Caco-2 (cell line): ENCODE results near the gene CFAP45. TPM values are rescaled to one million over a fixed set of nuclear protein-coding genes. Genes with fewer than 3 reads are reported as not detected.

ENCODE experiments used
- BruUV-seq: library from RNA; stranded (reverse); fragments of 400-500 nt; replicated peaks from 2 replicates; lab custom pipeline; 2021; lab: Mats Ljungman, UMichigan
- CTCF ChIA-PET: fragments of 300-600 bp; sonication (Branson Sonifier 250); formaldehyde crosslinking; loops from one replicate; lab custom pipeline; 2022; ENCODE audit warnings: antibody characterized with exemption; lab: Charles Lee
- POLR2A ChIA-PET: fragments of 300-600 bp; sonication (Branson Sonifier 250); formaldehyde crosslinking; loops from one replicate; lab custom pipeline; 2022; ENCODE audit warnings: antibody characterized with exemption; lab: Charles Lee
- DNase-seq, 2 experiments: peaks; one replicate each; pipeline versions ENCODE4 v3.0.0 to v3.0.0-alpha.2; 2020 to 2022
- H3K27me3 ChIP-seq: replicated peaks from 2 replicates; pipeline ENCODE4 v1.6.0; 2011; ENCODE audit warnings: low read length; ENCODE audit not compliant: control insufficient read depth, insufficient read depth
- H3K36me3 ChIP-seq: 2 replicates; pipeline ENCODE4 v1.5.1; 2011; ENCODE audit warnings: low read length; ENCODE audit not compliant: control insufficient read depth, insufficient read depth
- H3K4me1 ChIP-seq: fragments of 250-450 bp; sonication (Bioruptor Pico); 2 replicates; pipeline ENCODE4 v1.5.1; 2020; ENCODE audit warnings: mild to moderate bottlenecking
- H3K4me3 ChIP-seq: 2 replicates; pipeline ENCODE4 v1.5.1; 2011; ENCODE audit warnings: low read depth, mild to moderate bottlenecking, control low read depth, low read length
- H3K9me3 ChIP-seq: fragments of 250-450 bp; sonication (Bioruptor Pico); 2 replicates; pipeline ENCODE4 v1.5.1; 2020; ENCODE audit warnings: mild to moderate bottlenecking, moderate library complexity
- H3K27ac Mint-ChIP-seq: one replicate; pipeline ENCODE4 v1.8.0; 2022; ENCODE audit warnings: mixed read lengths; ENCODE audit not compliant: unreplicated experiment
- H3K27me3 Mint-ChIP-seq: one replicate; pipeline ENCODE4 v1.8.0; 2022; ENCODE audit warnings: mixed read lengths; ENCODE audit not compliant: insufficient read depth, unreplicated experiment
- H3K36me3 Mint-ChIP-seq: one replicate; pipeline ENCODE4 v1.8.0; 2022; ENCODE audit warnings: mild to moderate bottlenecking, mixed read lengths; ENCODE audit not compliant: insufficient read depth, unreplicated experiment
- H3K4me1 Mint-ChIP-seq: one replicate; pipeline ENCODE4 v1.8.0; 2022; ENCODE audit warnings: low read depth, mixed read lengths; ENCODE audit not compliant: unreplicated experiment
- H3K4me3 Mint-ChIP-seq: one replicate; pipeline ENCODE4 v1.8.0; 2022; ENCODE audit warnings: mild to moderate bottlenecking, moderate library complexity, mixed read lengths; ENCODE audit not compliant: unreplicated experiment
- H3K9me3 Mint-ChIP-seq: one replicate; pipeline ENCODE4 v1.8.0; 2022; ENCODE audit warnings: mixed read lengths; ENCODE audit not compliant: unreplicated experiment
- CTCF ChIP-seq, 2 experiments: fragments of 200-600 bp in 1 of 2; IDR thresholded peaks; 1 replicate in 1 of 2; 2 replicates in 1 of 2; pipeline versions ENCODE4 v1.5.1 to v1.8.0; 2011 to 2022; ENCODE audit warnings: antibody characterized with exemption in 1 of 2, control low read depth in 1 of 2, inconsistent platforms in 1 of 2, low read depth in 1 of 2, low read length in 1 of 2, mild to moderate bottlenecking in 1 of 2, moderate library complexity in 1 of 2; ENCODE audit not compliant: insufficient read depth in 1 of 2, severe bottlenecking in 1 of 2, unreplicated experiment in 1 of 2
- intact Hi-C: fragments of 100-400 bp; cut with micrococcal nuclease; formaldehyde crosslinking; loops from one replicate; pipeline ENCODE4 v1.10.0; 2022; ENCODE audit not compliant: unreplicated experiment
- total RNA-seq: library from RNA; stranded (reverse); gene quantifications from 2 replicates; pipeline ENCODE4 v1.2.3, GENCODE V29; 2022

CFAP45 gene
- total RNA-seq, 1 experiment from 2014 or later = 1.1 TPM

GRCh38 chr1:159891275-159892157, 8.4 kb downstream of the CFAP45 start:
- intact Hi-C loops = loop anchor here (1.0 kb wide), 3 partner anchors 55 to 111 kb away; partner anchors contain the start of gene DUSP23
- POLR2A ChIA-PET = no interaction called here
- H3K4me3 Mint-ChIP-seq = no peak overlapping the region
- H3K27me3 Mint-ChIP-seq = no peaks in the 10 kb centered on the region
- Histone ChIP-seq H3K9me3 (no peaks in the 10 kb centered on the region), H3K4me1 (peaks cover 16% of the 10 kb centered on the region), H3K27me3 (no peaks in the 10 kb centered on the region), H3K4me3 (no peak overlapping the region), H3K36me3 (no peaks in the 10 kb centered on the region)
- no peaks in the 10 kb centered on the region for H3K9me3 Mint-ChIP-seq
- H3K27ac Mint-ChIP-seq = no peak overlapping the region
- CTCF ChIA-PET = interaction anchor here (0.6 to 6.5 kb wide), 9 partner anchors 33 to 116 kb away, joined by 3 to 75 read pairs (median 7); partner anchors contain the start of genes DUSP23, FCRL6, IGSF9 and TAGLN2
- TF ChIP-seq CTCF (IDR thresholded peaks at IDR 0.05; ENCODE audit: insufficient read depth in 1 of 2, low read depth in 1 of 2, low read length in 1 of 2, severe bottlenecking in 1 of 2, unreplicated experiment in 1 of 2) = peak; percentile 86 to 97
- no TSS peak for BruUV-seq
- DNase-seq = peak; percentile 74 to 81
- peaks cover 13% of the 10 kb centered on the region for H3K4me1 Mint-ChIP-seq
- H3K36me3 Mint-ChIP-seq = no peaks in the 10 kb centered on the region

GRCh38 chr1:159890390-159890789, 9.6 kb downstream of the CFAP45 start:
- no TSS peak for BruUV-seq
- Mint-ChIP-seq H3K27ac (no peak overlapping the region), H3K9me3 (no peaks in the 10 kb centered on the region), H3K27me3 (no peaks in the 10 kb centered on the region), H3K4me1 (peaks cover 6% of the 10 kb centered on the region), H3K36me3 (no peaks in the 10 kb centered on the region), H3K4me3 (no peak overlapping the region)
- TF ChIP-seq CTCF (IDR thresholded peaks at IDR 0.05; ENCODE audit: insufficient read depth in 1 of 2, low read depth in 1 of 2, low read length in 1 of 2, severe bottlenecking in 1 of 2, unreplicated experiment in 1 of 2) = no peak
- Histone ChIP-seq H3K9me3 (no peaks in the 10 kb centered on the region), H3K36me3 (no peaks in the 10 kb centered on the region), H3K27me3 (no peaks in the 10 kb centered on the region), H3K4me1 (peaks cover 11% of the 10 kb centered on the region), H3K4me3 (no peak overlapping the region)
- DNase-seq = no peak
- intact Hi-C loops = no loop called here
- POLR2A ChIA-PET = interaction anchor here (0.7 kb wide), 1 partner anchor 32 kb away, joined by 3 read pairs; no protein-coding TSS in a partner anchor
- CTCF ChIA-PET = interaction anchor here (1.1 to 6.5 kb wide), 4 partner anchors 54 to 117 kb away, joined by 3 to 75 read pairs (median 7); partner anchors contain the start of gene DUSP23

GRCh38 chr1:159889821-159890252, 10.1 kb downstream of the CFAP45 start:
- peaks cover 11% of the 10 kb centered on the region for H3K4me1 ChIP-seq
- ChIA-PET POLR2A (interaction anchor here (0.7 kb wide), 1 partner anchor 32 kb away, joined by 3 read pairs; no protein-coding TSS in a partner anchor), CTCF (interaction anchor here (1.4 to 6.5 kb wide), 2 partner anchors 53 to 91 kb away, joined by 3 to 75 read pairs; no protein-coding TSS in a partner anchor)
- H3K27me3 ChIP-seq = no peaks in the 10 kb centered on the region
- intact Hi-C loops = no loop called here
- Mint-ChIP-seq H3K27ac (no peak overlapping the region), H3K4me3 (no peak overlapping the region), H3K9me3 (no peaks in the 10 kb centered on the region), H3K27me3 (no peaks in the 10 kb centered on the region), H3K4me1 (peaks cover 6% of the 10 kb centered on the region), H3K36me3 (no peaks in the 10 kb centered on the region)
- BruUV-seq = no TSS peak
- no peaks in the 10 kb centered on the region for H3K9me3 ChIP-seq
- H3K36me3 ChIP-seq = no peaks in the 10 kb centered on the region
- TF ChIP-seq CTCF (IDR thresholded peaks at IDR 0.05; ENCODE audit: insufficient read depth in 1 of 2, low read depth in 1 of 2, low read length in 1 of 2, severe bottlenecking in 1 of 2, unreplicated experiment in 1 of 2) = no peak
- DNase-seq = no peak
- H3K4me3 ChIP-seq = no peak overlapping the region
